Subcutaneous preadipocyte (primary cell): ENCODE results near the gene RPL28. TPM values are rescaled to one million over a fixed set of nuclear protein-coding genes. Genes with fewer than 3 reads are reported as not detected.

Experiments
- total RNA-seq: library from RNA; depleted of rRNA; stranded (reverse); fragments of >200 nt; gene quantifications from 2 replicates; pipeline ENCODE4 v1.2.3, GENCODE V29; 2012

RPL28 gene
- total RNA-seq, result 171 and 427 TPM in 2 replicates

GRCh38 chr19:55385724-55386492 is at the start of gene RPL28:
Gene RPL28 (plus strand): TSS chr19:55385932. CDS start chr19:55386358, 426 bp downstream.

GRCh38 chr19:55339105-55339888 is 46.4 kb upstream of the RPL28 start, which contains the start of gene KMT5C:
Gene KMT5C (plus strand): TSS chr19:55339876. CDS start chr19:55341937, 2,061 bp downstream.

GRCh38 chr19:55354698-55355212 is 31.0 kb upstream of the RPL28 start, which contains the start of gene COX6B2:
Gene COX6B2 (minus strand): TSS chr19:55354719. CDS start chr19:55354521, 198 bp downstream.

GRCh38 chr19:55362990-55363716 is 22.6 kb upstream of the RPL28 start, which contains the start of gene GARIN5B:
Gene GARIN5B (minus strand): TSS chr19:55363260. CDS start chr19:55363066, 194 bp downstream.

GRCh38 chr19:55370305-55370988 is 15.3 kb upstream of the RPL28 start, which contains the start of gene IL11:
Gene IL11 (minus strand): TSS chr19:55370463. CDS start chr19:55370310, 153 bp downstream.

GRCh38 chr19:55376241-55376933 is 9.3 kb upstream of the RPL28 start, which contains the start of gene TMEM190:
Gene TMEM190 (plus strand): TSS chr19:55376826. CDS start chr19:55376854, 28 bp downstream.

GRCh38 chr19:55384131-55384919 is 1.4 kb upstream of the RPL28 start, which contains the start of gene TMEM238:
Gene TMEM238 (minus strand): TSS chr19:55384292. CDS start chr19:55384259, 33 bp downstream.

GRCh38 chr19:55407550-55407799 is 21.7 kb downstream of the RPL28 start, which contains the start of gene UBE2S:
Gene UBE2S (minus strand): TSS chr19:55407788. CDS start chr19:55407589, 199 bp downstream.

GRCh38 chr19:55443045-55443823 is 57.5 kb downstream of the RPL28 start, which contains the start of gene SHISA7:
Gene SHISA7 (minus strand): TSS chr19:55443300. CDS start chr19:55442863, 437 bp downstream.

Other genes with a start within 250 kb of the RPL28 start
- 0.73 and 2.9 TPM in 2 replicates for gene TNNT1, start 236.7 kb upstream of the RPL28 start, total RNA-seq
- 0.37 TPM in 1 of 2 replicates, not detected in the other for gene TNNI3, start 228.2 kb upstream of the RPL28 start, total RNA-seq
- gene DNAAF3, start 219.3 kb upstream of the RPL28 start, total RNA-seq, result 0.59 and 1.5 TPM in 2 replicates
- gene SYT5, start 205.6 kb upstream of the RPL28 start, total RNA-seq, result 0.39 and 1.1 TPM in 2 replicates
- gene PTPRH, start 176.4 kb upstream of the RPL28 start, total RNA-seq, result 5.3 and 11.4 TPM in 2 replicates
- 0.73 and 2.3 TPM in 2 replicates for gene TMEM86B, start 157.2 kb upstream of the RPL28 start, total RNA-seq
- 32.3 and 44.8 TPM in 2 replicates for gene PPP6R1, start 126.9 kb upstream of the RPL28 start, total RNA-seq
- 36.6 and 38.9 TPM in 2 replicates for gene HSPBP1, start 105.8 kb upstream of the RPL28 start, total RNA-seq
- gene BRSK1, start 101.9 kb upstream of the RPL28 start, total RNA-seq, result 0.59 and 1.8 TPM in 2 replicates
- not detected in 2 replicates for gene TMEM150B, start 60.6 kb upstream of the RPL28 start, total RNA-seq
- 6.6 and 7.6 TPM in 2 replicates for gene KMT5C, start 46.1 kb upstream of the RPL28 start, total RNA-seq
- not detected in 2 replicates for gene COX6B2, start 31.2 kb upstream of the RPL28 start, total RNA-seq
- gene GARIN5B, start 22.7 kb upstream of the RPL28 start, total RNA-seq, result not detected in 2 replicates
- 0.37 and 1.6 TPM in 2 replicates for gene IL11, start 15.5 kb upstream of the RPL28 start, total RNA-seq
- not detected in 2 replicates for gene TMEM190, start 9.1 kb upstream of the RPL28 start, total RNA-seq
- gene TMEM238, start 1.6 kb upstream of the RPL28 start, total RNA-seq, result not detected in 2 replicates
- gene UBE2S, start 21.9 kb downstream of the RPL28 start, total RNA-seq, result 72.0 and 185 TPM in 2 replicates
- not detected in 2 replicates for gene SHISA7, start 57.4 kb downstream of the RPL28 start, total RNA-seq
- gene ISOC2, start 75.7 kb downstream of the RPL28 start, total RNA-seq, result 83.0 and 83.9 TPM in 2 replicates
- not detected in 2 replicates for gene C19orf85, start 78.8 kb downstream of the RPL28 start, total RNA-seq
- gene ZNF628, start 90.7 kb downstream of the RPL28 start, total RNA-seq, result 2.6 and 2.7 TPM in 2 replicates
- gene NAT14, start 99.3 kb downstream of the RPL28 start, total RNA-seq, result 9.9 and 10.0 TPM in 2 replicates
- gene SSC5D, start 102.5 kb downstream of the RPL28 start, total RNA-seq, result 9.2 and 14.7 TPM in 2 replicates
- not detected in 2 replicates for gene SBK2, start 151.2 kb downstream of the RPL28 start, total RNA-seq
- 0.37 TPM in 1 of 2 replicates, not detected in the other for gene SBK3, start 159.6 kb downstream of the RPL28 start, total RNA-seq
- gene ZNF579, start 194.9 kb downstream of the RPL28 start, total RNA-seq, result 4.3 and 4.4 TPM in 2 replicates
- 4.0 and 4.3 TPM in 2 replicates for gene FIZ1, start 213.6 kb downstream of the RPL28 start, total RNA-seq
- 11.9 and 12.5 TPM in 2 replicates for gene ZNF524, start 214.4 kb downstream of the RPL28 start, total RNA-seq
- gene ZNF865, start 219.7 kb downstream of the RPL28 start, total RNA-seq, result 1.1 and 1.6 TPM in 2 replicates
- gene ZNF784, start 238.6 kb downstream of the RPL28 start, total RNA-seq, result 3.1 and 3.7 TPM in 2 replicates